HK-2 (cell line): ENCODE data around the gene TEX35.

Source experiments
- DNase-seq: peaks from one replicate; pipeline ENCODE4 v3.0.0-alpha.2; 2018; ENCODE audit not compliant: unreplicated experiment

Gene TEX35

DNA sequence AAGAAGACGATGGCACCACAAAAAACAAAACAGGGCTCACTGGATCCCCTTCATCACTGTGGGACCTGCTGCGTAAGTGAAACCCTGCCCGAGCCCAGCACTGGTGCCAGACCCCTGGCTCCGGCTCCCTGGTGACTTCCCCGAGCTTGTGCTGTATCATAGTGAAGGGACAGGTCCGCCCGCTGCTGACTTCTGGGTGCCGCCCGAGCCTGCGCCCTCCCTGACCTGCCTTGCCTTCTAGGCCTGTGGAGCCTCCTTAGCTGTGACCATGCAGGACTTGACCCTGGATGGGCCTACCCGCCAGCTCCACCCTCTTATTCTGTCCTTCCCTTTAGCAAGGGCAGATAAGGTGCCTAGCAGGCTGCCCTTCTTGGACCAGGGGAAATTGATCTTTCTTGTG lies 7.9 kb downstream of the TEX35 start:
- DNase-seq = no peak

GRCh38 chr1:178521241-178521640 lies 8.3 kb downstream of the TEX35 start:
- no peak for DNase-seq

- DNase-seq = no peak
Observed at GRCh38 chr1:178527117-178527516, 14.2 kb downstream of the TEX35 start.

GRCh38 chr1:178528228-178528952 lies 15.5 kb downstream of the TEX35 start:
- no peak for DNase-seq

DNA sequence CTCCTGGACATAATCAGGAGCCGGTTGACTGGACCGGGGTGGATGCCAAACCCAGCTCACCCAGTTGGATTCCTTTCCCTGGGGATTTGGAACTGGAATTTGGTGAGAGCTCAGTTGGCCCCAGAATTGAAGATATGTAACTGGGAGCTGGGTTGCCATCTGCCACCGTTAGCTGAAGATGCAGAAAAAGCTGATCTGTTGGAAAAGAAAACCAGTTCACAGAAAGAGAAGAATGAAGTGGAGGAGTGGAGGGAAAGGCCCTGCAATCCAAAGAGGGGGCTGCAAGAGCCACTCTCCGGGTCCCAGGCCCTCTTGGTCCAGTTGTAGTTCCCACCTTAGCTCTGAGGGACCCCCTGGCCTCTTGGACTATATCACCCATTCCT lies 16.0 kb downstream of the TEX35 start:
- DNase-seq = no peak

DNA sequence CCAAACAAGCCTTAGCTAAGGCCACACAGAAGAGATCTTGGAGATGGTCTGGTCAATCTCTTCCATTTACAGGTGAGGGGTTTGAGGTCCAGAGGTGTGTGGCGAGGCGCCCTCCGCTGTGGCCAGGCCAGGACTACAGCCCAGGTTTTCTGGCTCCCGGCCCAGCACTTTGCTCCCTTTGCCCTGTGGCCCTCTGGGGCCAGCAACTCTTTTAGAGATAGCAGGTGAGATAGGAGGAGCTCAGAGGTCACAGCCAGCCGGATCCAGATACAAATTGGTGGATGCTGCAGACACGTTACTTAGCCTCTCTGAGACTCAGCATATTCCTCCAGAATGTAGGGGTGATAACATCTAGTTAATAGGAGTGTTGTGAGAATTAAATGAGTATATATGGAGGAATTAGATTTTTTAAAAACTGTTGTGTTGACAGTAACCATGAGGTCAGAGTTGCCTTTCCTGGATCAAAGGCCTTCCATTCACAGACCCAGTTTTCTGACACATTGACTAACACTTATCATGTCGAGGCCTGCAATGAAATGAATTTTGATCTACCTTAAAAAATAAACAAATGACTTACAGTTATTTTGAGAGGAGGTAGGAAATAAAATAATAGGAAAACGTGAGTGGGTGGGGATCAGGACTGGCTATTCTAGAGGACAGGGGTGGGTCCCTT lies 16.6 kb downstream of the TEX35 start:
- no peak for DNase-seq

- DNase-seq = peak; percentile 88
Observed at GRCh38 chr1:178530037-178530402, 17.1 kb downstream of the TEX35 start.

DNA sequence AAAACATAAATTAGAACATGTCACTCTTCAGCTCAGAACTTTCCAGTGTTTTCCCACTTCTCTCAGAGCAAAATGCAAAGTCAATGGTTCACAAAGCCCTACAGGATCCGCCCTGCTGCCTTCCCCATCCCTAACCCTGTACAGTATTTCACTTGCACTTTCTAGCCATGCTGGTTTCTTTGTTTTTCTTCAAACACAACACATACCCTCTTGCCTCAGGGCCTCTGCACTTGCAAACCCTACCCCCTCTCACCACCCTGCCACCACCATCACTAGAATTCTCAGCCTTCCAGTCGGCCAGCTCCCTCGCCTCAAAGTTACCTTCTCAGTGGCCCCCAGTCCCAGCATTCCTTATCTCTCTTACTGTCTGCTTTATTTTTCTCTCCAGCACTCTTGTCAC lies 17.6 kb downstream of the TEX35 start:
- no peak for DNase-seq

DNA sequence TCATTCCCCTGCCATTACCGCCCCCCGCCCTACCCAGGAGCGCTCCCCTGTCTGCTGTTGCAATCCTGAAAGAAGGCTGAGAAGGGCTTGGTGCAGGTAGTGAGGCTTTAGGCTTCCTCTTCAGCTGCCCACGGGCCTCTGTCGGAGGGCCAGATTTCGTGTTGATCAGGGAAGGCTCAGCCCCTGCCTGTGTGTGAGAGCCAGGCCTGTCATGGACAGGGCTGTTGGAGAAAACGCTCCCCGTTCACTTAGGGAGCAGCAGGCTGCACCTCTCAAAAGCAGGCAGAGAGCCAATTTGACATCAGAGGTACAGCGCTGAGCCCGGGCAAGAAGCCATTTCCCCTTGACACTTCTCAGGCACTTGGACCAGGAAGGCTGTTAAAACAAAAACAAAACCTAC lies 19.0 kb downstream of the TEX35 start:
- no peak for DNase-seq

DNA sequence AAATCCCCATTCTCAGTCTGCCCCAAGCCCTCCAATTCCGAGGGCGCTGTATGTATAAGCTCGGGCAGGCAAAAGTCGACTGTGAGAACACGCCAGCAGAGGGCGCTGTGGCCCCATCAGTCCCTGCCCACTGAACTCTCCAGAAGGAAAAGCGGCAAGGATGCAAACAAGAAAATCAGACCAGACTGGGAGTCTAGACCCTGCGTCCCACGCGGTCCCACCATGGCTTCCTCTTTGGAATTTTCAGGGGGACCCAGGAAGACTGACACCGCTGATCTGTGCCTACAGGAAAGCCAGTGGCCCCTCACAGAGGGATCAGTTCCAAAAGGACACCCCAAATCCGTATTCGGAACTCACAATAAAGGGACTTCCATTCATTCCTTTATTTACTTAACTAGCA lies 19.5 kb downstream of the TEX35 start:
- DNase-seq = peak; percentile 91

DNA sequence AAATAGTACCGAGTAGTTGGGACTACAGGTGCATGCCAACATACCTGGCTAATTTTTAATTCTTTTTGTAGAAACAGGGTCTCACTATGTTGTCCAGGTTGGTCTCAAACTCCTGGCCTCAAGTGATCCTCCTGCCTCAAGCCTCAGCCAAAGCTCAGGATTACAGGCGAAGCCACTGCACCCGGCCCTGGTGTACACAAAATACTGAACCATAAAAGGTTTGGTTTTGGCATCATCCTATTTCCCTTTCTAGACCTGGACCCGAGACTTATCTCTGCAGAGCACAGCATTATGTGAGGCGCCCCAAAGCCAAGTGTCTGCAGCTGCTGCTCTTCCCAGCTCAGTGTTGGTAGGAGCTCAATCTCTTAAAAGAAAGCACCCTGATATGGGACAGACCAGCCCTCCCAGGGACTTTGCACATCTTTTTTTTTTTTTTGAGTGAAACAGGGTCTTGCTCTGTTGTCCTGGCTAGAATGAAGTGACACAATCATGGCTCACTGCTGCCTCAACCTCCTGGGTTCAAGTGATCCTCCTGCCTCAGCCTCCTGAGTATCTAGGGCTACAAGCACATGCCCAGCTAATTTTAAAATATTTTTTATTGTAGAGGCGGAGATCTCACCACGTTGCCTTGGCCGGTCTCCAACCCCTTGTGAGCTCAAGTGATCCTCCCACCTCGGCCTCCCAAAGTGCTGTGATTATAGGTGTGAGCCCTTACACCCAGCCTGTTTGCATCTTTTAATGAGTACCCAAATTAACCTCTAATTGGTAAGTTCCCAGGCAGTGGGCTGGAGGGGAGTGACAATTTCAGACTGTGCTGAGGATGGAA lies 20.4 kb downstream of the TEX35 start:
- no peak for DNase-seq

DNA sequence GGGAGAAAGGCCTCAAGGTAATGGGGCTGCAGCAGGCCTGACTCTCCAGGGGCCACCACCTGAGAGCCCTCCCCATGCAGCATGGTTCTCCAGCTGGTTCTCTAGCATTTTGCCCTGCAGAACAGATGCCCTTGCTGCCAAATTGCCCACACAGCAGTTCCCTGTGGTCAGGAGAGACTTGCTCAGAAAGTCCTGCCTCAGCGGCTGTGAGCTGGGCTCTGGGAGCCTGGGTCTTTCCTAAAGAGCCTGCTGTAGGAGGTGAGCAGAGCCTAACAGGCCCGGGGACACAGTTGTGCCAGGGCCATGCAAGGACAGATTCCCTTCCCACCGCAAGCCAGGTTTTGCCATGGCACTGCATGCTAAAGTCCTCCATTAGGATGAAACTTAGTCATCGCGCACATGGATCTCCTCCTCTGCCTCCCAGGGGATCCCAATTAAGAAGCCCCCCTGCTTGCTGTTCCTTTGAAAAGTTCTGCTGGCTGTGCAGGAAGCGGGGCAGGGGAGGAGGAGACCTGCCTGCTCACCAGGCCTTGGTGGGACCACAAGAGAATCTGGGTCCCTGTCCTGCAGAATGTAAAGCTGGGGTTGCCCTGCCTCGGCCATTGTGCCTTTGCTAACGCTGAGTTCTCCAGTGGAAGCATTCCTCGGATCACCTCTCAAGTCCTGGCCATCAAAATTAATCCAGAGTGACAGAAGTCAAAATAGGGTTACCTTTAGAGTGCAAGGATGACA lies 21.4 kb downstream of the TEX35 start:
- no peak for DNase-seq

DNA sequence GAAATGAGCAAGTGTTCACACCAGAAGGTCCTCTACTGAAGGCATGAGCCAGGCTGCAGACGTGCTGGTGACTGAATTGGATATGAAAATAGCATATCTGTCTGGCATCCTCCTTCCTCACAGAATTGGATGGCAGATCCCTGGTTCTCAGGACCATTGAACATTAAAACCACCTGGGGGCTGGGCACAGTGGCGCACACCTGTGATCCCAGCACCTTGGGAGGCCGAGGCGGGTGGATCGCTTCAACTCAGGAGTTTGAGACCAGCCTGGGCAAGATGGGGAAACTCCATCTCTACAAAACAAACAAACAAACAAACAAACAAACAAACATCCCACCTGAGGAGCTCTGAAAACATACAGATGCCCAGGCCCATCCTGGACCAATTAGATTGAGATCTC lies 23.4 kb downstream of the TEX35 start:
- DNase-seq = no peak

- DNase-seq = peak; percentile 54
Observed at GRCh38 chr1:178536844-178537371, 24.0 kb downstream of the TEX35 start.

DNA sequence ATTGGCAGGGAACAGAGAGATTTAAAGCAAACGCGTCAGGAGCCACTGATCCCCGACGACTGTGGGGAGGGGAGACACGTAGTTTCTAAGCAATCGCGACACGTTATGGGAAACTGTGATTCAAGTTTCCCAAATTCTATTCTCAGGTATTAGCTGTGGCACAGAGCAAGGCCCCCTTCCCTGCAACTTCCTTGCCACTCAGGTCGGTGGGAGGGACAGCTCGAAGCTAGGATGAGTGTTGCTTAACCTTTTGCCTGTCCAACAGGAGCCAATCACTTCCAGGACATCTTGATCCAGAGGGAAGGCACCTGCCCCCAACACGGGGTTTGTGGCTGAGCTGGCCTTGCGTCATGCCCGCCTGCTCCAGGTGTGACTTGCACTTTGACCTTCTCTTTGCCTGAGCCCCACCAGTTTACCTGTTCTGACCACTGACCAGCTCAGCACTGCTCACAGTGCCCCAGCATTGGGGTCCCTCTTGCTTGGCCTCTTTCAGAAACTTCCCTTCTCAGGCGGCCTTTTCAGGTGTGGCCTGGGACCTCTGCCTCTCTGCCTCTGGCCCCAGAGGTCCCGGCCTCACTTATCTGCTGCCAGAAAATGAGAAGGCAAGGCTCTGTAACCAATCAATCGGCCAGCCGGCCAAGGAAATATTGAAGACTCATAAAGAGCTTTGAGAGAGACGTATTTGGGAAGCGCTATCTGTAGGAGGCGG lies 24.6 kb downstream of the TEX35 start:
- no peak for DNase-seq

DNA sequence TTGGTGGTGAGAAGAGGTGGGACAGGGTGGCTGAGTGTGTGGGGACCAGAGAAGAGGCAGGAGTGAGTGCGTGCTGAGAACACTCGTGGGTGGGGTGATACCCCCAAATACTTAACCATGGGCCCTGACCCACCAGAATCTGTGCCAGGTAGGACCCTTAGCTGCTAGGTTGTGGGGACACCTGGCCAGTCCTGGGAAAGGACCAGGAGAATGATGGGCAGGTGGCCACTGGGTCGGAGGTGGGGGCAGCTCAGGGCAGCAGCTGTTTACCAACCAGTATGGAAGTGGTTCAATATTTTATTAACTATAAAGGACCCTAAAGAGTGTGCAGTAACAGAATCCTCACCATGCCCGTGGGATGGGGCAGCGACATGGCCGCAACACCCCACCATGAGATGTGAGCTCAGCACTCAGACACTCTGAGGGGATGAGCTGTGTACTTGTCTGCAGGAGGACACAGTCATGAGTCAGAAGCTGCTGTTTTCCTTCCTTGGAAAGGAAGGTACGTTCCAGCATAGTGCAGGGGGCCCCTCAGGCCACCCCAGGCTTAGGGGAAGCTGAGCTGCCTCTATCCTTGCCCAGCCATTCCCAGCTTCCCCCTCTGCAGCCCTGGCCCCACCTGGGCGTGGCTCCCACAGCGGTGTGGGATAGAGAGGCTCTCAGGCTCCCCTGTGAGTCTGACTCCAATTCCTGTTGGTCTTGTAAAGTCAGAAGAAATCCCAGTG lies 25.4 kb downstream of the TEX35 start:
- DNase-seq = peak; percentile 44

- no peak for DNase-seq
Observed at GRCh38 chr1:178539291-178539690, 26.4 kb downstream of the TEX35 start.

- no peak for DNase-seq
Observed at GRCh38 chr1:178540204-178540603, 27.3 kb downstream of the TEX35 start.

DNA sequence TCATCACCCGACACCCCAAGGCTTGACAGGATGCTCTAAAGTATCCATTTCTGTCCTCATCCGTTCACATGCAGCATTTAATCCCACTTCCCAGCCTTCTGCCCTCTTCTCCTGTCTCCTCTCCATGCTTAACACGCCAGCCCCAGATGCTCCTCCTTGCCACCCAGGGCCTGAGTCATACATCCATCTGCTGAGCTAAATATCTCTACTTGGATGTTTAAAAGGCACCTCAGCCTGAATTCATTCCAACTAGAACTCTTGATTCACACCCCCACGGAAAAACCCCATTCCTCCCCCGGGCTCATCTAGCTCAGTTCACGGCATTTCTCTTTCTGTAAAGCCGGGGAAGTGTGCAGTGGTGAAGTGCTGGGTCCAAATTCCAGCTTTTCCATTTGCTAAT lies 27.7 kb downstream of the TEX35 start:
- peak; percentile 28 for DNase-seq

DNA sequence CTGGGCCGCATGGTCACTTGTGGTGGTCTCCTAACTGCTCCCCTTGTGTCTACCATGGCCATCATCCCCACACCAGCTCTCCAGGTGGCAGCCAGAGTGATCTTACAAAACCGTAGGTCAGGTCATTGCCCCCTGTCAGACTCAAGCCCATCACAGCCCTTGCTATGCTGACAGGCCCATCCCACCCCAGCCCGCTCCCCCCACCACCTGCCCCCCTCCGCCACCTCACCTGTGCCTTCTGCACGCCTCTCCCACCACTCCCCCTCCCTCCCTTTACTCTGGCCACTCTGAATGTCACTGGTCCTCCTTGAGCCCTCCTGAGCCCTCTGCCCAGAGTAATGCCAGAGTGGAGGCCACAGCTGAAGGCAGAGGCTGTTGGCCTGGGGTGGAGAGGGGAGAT lies 28.5 kb downstream of the TEX35 start:
- no peak for DNase-seq
